Body of pancreas (tissue), 4 donors: ENCODE results near the gene STPG1. TPM values are rescaled to one million over a fixed set of nuclear protein-coding genes. Genes with fewer than 3 reads are reported as not detected.

ENCODE experiments used
- ATAC-seq: fragments of 150-250 bp; one replicate; pipeline ENCODE4 v1.9.1; 2016
- DNase-seq, 4 donors: peaks; one replicate each; pipeline ENCODE4 v3.0.0-alpha.2; 2019
- H3K27ac ChIP-seq, 4 donors: fragments of 200-600 bp; sonication (generic); 1 replicate in 3 of 4; 2 replicates in 1 of 4; pipeline versions ENCODE4 v1.5.1 to v1.6.1; 2016 to 2019; ENCODE audit warnings: mild to moderate bottlenecking in 1 of 4, mixed read lengths in 1 of 4, moderate library complexity in 1 of 4
- H3K27me3 ChIP-seq, 2 donors: fragments of 200-600 bp; sonication (generic); one replicate each; pipeline ENCODE4 v1.6.0; 2016; ENCODE audit warnings: mild to moderate bottlenecking in 1 of 2
- H3K36me3 ChIP-seq, 2 donors: fragments of 200-600 bp; sonication (generic); replicated peaks in 1 of 2; 2 replicates each; pipeline ENCODE4 v1.5.1; 2016; ENCODE audit warnings: low read depth in 2 of 2; ENCODE audit not compliant: insufficient read depth in 1 of 2
- H3K4me1 ChIP-seq: fragments of 200-600 bp; sonication (generic); one replicate; pipeline ENCODE4 v1.6.0; 2016
- H3K4me3 ChIP-seq, 2 donors: fragments of 200-600 bp; sonication (generic); 1 replicate in 1 of 2; 2 replicates in 1 of 2; pipeline ENCODE4 v1.5.1; 2016 to 2019
- H3K9me3 ChIP-seq, 3 donors: fragments of 200-600 bp; sonication (generic); 1 replicate in 2 of 3; 2 replicates in 1 of 3; pipeline ENCODE4 v1.5.1; 2016
- POLR2A ChIP-seq, 3 donors: fragments of 450-650 bp; IDR thresholded peaks; one replicate each; pipeline ENCODE4 v1.6.1; 2016; ENCODE audit warnings: antibody characterized with exemption in 3 of 3, mild to moderate bottlenecking in 2 of 3
- WGBS, 2 donors: methylation state at CpG; one replicate each; pipeline ENCODE4 v1.1.5; 2017; 5-methylcytosine and 5-hydroxymethylcytosine counted together
- intact Hi-C: fragments of 100-400 bp; cut with DNase I; formaldehyde crosslinking; loops from one replicate; pipeline ENCODE4 v1.15.1; 2023
- total RNA-seq, 2 donors: library from RNA; depleted of rRNA; stranded (reverse); fragments of >200 nt; gene quantifications; one replicate each; pipeline ENCODE4 v1.1.0, GENCODE V29; 2016
- TF ChIP-seq, protein P1 (sequence below), 7 experiments: fragments of 450-650 bp in 4 of 7; fragments of 200-600 bp in 3 of 7; sonication (generic) in 3 of 7; IDR thresholded peaks; one replicate each; pipeline ENCODE4 v1.5.1; 2016 to 2019; ENCODE audit warnings: antibody characterized with exemption in 7 of 7

STPG1 gene
- total RNA-seq, 2 donors from 2014 or later: 1.6 to 2.6 TPM

DNA sequence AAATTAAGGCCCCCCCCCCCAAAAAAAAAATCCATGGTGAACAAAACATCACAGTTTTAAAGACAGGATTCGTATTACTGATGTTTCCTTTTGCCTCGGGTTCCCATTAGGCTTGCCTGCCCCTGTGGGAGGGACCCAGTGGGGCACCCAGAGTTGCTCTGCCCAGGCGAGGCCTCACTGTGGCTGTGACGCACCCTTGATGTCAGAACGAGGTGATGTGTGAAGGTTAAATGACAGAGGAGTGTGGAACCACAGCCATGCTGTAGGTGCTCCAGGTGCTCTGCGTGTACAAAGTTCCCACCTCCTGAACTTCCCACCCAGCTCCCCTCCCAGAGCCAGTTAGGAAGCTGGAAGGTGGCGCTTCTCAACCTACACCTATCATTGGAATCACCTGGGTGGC is 56.5 kb downstream of the STPG1 start:
- Histone ChIP-seq H3K4me3 (no peak overlapping the region), H3K27me3 (no peaks in the 10 kb centered on the region), H3K36me3 (no peaks in the 10 kb centered on the region), H3K27ac (no peak overlapping the region), H3K4me1 (no peaks in the 10 kb centered on the region), H3K9me3 (no peaks in the 10 kb centered on the region)
- TF ChIP-seq, protein P1, sequence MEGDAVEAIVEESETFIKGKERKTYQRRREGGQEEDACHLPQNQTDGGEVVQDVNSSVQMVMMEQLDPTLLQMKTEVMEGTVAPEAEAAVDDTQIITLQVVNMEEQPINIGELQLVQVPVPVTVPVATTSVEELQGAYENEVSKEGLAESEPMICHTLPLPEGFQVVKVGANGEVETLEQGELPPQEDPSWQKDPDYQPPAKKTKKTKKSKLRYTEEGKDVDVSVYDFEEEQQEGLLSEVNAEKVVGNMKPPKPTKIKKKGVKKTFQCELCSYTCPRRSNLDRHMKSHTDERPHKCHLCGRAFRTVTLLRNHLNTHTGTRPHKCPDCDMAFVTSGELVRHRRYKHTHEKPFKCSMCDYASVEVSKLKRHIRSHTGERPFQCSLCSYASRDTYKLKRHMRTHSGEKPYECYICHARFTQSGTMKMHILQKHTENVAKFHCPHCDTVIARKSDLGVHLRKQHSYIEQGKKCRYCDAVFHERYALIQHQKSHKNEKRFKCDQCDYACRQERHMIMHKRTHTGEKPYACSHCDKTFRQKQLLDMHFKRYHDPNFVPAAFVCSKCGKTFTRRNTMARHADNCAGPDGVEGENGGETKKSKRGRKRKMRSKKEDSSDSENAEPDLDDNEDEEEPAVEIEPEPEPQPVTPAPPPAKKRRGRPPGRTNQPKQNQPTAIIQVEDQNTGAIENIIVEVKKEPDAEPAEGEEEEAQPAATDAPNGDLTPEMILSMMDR (IDR thresholded peaks at IDR 0.05): no peak
- TF ChIP-seq POLR2A (IDR thresholded peaks at IDR 0.05): no peak
- WGBS, 2 donors: 78 to 82% methylated on average over 7 of the region's 7 CpGs
- intact Hi-C loops: no loop called here
- ATAC-seq: no peak
- no peak for DNase-seq

DNA sequence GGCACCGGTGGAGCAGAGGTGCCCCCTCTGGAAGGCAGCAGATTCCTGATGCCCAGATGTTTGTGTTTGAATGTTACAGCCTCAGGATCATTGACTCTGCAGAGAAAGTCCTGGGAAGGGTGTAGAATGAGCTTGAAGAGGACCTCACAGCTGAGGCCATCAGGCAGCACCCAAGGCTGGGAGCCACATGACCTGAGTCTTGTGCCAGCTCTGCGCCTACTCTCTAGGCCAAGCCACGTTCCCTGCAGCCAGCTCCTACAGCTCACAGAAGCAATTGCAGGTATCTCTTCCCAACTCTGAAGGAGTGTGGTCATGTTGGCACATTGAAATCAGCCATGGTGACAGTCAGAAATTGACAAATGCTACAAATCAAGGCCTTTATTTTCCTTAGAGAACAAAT is 58.1 kb downstream of the STPG1 start:
- Histone ChIP-seq H3K27ac (no peak overlapping the region), H3K4me3 (no peak overlapping the region), H3K4me1 (no peaks in the 10 kb centered on the region), H3K27me3 (no peaks in the 10 kb centered on the region), H3K9me3 (no peaks in the 10 kb centered on the region), H3K36me3 (no peaks in the 10 kb centered on the region)
- TF ChIP-seq, protein P1 (IDR thresholded peaks at IDR 0.05): no peak
- TF ChIP-seq POLR2A (IDR thresholded peaks at IDR 0.05): no peak
- intact Hi-C loops: no loop called here
- ATAC-seq (no peak), DNase-seq (no peak)
- WGBS, 2 donors: 62 to 71% methylated on average over 3 of the region's 3 CpGs

- H3K4me1 ChIP-seq: no peaks in the 10 kb centered on the region
- no peaks in the 10 kb centered on the region for H3K9me3 ChIP-seq
- TF ChIP-seq, protein P1 (IDR thresholded peaks at IDR 0.05): no peak
- no peak for TF ChIP-seq POLR2A (IDR thresholded peaks at IDR 0.05)
- no peak for ATAC-seq
- intact Hi-C loops: no loop called here
- 89 to 94% methylated on average over 4 of the region's 4 CpGs for WGBS, 2 donors
- H3K27ac ChIP-seq: no peak overlapping the region
- DNase-seq: no peak
- H3K36me3 ChIP-seq: no peaks in the 10 kb centered on the region
- no peak overlapping the region for H3K4me3 ChIP-seq
- no peaks in the 10 kb centered on the region for H3K27me3 ChIP-seq
These were observed 60.2 kb downstream of the STPG1 start for GRCh38 chr1:24353292-24353891.

- H3K4me3 ChIP-seq: no peak overlapping the region
- WGBS, 2 donors: 58 to 64% methylated on average over 6 to 7 of the region's 7 CpGs
- DNase-seq (no peak), ATAC-seq (no peak)
- no peaks in the 10 kb centered on the region for H3K27me3 ChIP-seq
- H3K27ac ChIP-seq: no peak overlapping the region
- H3K9me3 ChIP-seq: no peaks in the 10 kb centered on the region
- no peak for TF ChIP-seq POLR2A (IDR thresholded peaks at IDR 0.05)
- TF ChIP-seq, protein P1 (IDR thresholded peaks at IDR 0.05): no peak
- no peaks in the 10 kb centered on the region for H3K4me1 ChIP-seq
- no peaks in the 10 kb centered on the region for H3K36me3 ChIP-seq
- intact Hi-C loops: no loop called here
These were observed 61.5 kb downstream of the STPG1 start for GRCh38 chr1:24351918-24352627.

DNA sequence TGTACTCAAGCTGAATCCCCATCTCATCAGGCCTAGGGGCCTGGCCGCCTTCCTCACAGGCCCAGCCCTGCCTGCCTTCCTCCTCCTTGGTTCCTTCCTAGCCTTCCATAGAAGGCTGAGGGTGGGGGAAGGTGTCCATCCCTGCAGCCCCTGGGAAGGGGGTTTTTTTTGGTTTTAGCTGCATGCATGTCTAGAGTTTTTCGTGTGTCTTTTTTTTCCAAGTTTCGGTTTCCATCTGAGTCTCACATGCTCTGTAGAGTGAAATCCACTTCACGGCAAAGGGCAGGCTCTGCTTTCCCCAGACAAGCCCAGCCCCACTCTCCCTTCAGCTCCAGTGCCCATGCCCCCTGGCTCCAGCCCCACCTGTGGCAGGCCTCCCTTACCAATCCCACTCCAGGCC is 62.3 kb downstream of the STPG1 start:
- WGBS, 2 donors: 75 to 90% methylated on average over 4 of the region's 4 CpGs
- ATAC-seq (no peak), DNase-seq (no peak)
- Histone ChIP-seq H3K27ac (no peak overlapping the region), H3K4me3 (no peak overlapping the region), H3K27me3 (no peaks in the 10 kb centered on the region), H3K36me3 (no peaks in the 10 kb centered on the region), H3K9me3 (no peaks in the 10 kb centered on the region), H3K4me1 (no peaks in the 10 kb centered on the region)
- TF ChIP-seq POLR2A (IDR thresholded peaks at IDR 0.05): no peak
- TF ChIP-seq, protein P1 (IDR thresholded peaks at IDR 0.05): no peak
- intact Hi-C loops: no loop called here
